Stimulated activated CD4-positive, alpha-beta T cell treated with anti-CD3 and anti-CD28 coated beads, TNF-alpha, amount 100 ng/mL, for 48 hours (primary cell): ENCODE data around the gene ENOSF1.

Source experiments
- DNase-seq, 3 donors: peaks; one replicate each; pipeline ENCODE4 v3.0.0-alpha.2; 2020; ENCODE audit warnings: low read depth in 3 of 3

ENOSF1 gene

DNA sequence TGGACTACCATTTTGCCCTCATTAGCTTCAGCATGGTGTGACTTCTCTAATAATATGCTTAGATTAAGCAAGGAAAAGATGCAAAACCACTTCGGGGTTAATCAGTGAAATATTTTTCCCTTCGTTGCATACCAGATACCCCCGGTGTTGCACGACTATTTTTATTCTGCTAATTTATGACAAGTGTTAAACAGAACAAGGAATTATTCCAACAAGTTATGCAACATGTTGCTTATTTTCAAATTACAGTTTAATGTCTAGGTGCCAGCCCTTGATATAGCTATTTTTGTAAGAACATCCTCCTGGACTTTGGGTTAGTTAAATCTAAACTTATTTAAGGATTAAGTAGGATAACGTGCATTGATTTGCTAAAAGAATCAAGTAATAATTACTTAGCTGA is 38.7 kb downstream of the ENOSF1 start:
- no peak for DNase-seq

DNA sequence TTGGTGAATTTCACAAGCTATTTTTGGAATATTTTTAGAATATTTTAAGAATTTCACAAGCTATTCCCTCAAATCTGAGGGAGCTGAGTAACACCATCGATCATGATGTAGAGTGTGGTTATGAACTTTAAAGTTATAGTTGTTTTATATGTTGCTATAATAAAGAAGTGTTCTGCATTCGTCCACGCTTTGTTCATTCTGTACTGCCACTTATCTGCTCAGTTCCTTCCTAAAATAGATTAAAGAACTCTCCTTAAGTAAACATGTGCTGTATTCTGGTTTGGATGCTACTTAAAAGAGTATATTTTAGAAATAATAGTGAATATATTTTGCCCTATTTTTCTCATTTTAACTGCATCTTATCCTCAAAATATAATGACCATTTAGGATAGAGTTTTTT is 39.1 kb downstream of the ENOSF1 start:
- no peak for DNase-seq

DNA sequence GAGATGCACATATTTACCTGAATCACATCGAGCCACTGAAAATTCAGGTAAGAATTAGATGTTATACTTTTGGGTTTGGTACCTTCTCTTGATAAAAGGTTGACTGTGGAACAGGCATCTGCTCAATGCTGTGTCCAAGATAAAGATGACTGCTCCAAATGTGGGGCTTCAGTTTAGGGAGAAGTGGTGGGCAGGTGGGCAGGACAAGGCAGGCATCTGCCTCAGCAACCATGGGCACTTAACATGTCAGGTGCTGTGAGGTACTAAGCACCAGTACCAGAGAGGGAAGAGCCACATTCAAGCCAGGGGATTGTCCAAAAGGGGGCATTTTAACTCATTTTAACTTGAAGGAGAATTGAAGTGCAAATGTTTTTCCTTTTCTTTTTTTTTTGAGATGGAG is 41.0 kb downstream of the ENOSF1 start:
- no peak for DNase-seq

DNA sequence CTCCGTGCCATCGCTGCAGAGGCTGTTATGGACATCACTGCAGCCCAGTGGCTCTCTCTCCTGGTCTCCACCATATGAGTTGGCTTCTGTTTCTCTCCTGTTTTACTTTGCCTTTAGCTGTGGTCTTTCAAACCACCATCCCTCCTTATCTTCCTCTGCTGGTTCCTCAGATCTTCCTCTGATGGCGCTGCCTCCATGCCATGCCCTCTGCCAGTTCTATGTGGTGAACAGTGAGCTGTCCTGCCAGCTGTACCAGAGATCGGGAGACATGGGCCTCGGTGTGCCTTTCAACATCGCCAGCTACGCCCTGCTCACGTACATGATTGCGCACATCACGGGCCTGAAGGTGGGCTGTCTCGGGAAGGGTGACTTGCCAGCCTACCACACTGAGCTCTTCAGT is 41.9 kb downstream of the ENOSF1 start:
- no peak for DNase-seq

- no peak for DNase-seq
These were observed 43.4 kb downstream of the ENOSF1 start for GRCh38 chr18:669077-669476.

GRCh38 chr18:668260-668659 is 44.2 kb downstream of the ENOSF1 start:
- DNase-seq, result no peak

DNA sequence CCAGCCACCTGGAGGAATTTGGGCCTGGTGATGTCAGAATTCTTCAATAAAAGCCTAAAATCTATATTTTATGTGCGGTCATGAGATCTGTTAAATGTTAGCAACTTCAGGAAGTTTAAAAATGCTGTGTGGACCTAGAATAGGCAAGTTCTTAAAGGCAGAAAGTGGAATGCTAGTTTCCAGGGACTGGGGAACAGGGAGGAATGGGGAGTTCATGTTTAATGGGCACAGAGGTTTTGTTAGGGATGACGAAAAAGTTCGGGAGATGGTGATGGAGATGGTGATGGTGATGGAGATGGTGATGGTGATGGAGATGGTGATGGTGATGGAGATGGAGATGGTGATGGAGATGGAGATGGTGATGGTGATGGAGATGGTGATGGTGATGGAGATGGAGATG is 45.8 kb downstream of the ENOSF1 start:
- DNase-seq, result no peak

- no peak for DNase-seq
These were observed 46.3 kb downstream of the ENOSF1 start for GRCh38 chr18:666177-666576.

DNA sequence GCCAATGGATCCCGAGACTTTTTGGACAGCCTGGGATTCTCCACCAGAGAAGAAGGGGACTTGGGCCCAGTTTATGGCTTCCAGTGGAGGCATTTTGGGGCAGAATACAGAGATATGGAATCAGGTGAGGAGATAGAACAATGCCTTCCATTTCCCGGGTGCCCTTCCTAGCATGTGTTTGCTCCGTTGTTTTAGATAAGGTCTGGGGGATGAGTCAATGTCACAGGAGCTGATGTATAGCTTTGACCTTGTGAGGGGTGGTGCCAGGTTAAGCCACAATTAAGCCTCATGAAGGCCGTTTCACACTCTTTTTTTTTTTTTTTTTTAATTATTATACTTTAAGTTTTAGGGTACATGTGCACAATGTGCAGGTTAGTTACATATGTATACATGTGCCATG is 50.2 kb downstream of the ENOSF1 start:
- DNase-seq, result no peak

- no peak for DNase-seq
These were observed 52.8 kb downstream of the ENOSF1 start for GRCh38 chr18:659597-659996.

DNA sequence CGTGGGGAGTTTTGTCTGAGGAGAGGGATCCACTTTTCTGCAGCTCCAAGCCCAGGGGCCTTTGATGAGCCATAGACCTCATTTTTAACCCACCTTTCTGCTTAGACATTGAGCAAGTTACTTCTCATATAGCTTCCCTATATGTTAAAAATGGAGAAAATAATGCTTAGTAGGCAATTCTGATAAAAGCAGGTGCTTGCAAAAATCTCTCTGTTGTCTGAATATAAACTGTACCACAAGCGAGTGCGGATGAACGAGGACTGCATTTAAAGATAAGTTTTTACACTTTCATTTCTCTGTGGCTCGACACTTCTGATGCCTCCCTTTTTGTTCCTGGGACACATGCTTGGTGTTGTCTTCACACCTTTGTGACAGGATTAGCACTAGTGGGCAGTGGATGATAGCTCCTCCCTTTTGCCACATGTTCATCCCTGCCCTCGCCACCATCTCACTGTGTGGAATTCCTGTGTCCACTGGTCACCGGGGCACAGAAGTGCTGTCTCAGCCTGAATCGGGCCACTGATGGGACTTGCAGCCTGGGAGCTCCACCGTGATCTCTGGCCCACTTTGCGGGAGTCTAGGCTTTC is 53.4 kb downstream of the ENOSF1 start:
- DNase-seq, result no peak

GRCh38 chr18:658001-658946 is 54.2 kb downstream of the ENOSF1 start:
- peak; percentile 46 to 68 (median 51) for DNase-seq

GRCh38 chr18:657311-658000 is 55.0 kb downstream of the ENOSF1 start, which contains the start of gene TYMS:
Gene TYMS, plus strand, starts transcription at chr18:657653. Its CDS starts 90 bp downstream, at chr18:657743.
- DNase-seq, result peak; percentile 21 to 41 (median 26)

DNA sequence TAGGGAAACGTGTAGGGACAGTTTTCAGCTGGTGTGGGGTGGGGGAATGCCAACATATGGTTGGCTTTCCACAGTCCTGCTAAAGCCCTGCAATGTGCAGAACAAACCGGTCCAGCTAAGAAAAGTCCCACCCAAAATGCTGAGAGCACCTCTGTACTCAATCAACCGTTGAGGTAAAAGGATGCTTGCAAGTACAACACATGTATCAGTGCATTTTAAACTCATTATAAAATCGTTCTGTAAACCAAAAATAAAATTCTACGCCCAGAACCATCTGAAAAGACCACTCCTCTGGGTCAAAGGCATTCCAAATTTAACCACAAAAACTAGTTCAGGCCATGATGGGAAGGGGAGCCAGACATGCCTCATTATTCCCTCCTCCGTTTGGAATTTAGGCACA is 57.0 kb downstream of the ENOSF1 start:
- no peak for DNase-seq

DNA sequence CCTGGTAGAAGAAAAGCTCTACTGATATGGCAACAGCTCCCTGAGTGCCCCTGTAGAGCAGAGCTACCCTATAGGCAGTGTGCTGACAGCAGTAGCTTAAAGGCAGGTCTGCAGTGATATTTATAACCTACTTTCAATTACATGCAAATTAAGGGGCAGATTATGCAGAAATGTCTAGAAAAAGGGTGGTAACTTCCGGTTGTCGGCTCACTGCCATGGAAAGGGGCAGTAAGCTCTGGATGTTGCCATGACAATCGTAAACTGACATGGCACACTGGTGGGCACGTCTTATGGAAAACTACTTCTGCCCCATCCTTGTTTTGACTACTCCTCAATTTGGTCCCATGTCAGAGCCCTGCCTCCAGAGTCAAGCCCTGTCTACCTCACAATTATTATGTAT is 57.8 kb downstream of the ENOSF1 start:
- no peak for DNase-seq

- no peak for DNase-seq
These were observed 58.9 kb downstream of the ENOSF1 start for GRCh38 chr18:653512-653911.

DNA sequence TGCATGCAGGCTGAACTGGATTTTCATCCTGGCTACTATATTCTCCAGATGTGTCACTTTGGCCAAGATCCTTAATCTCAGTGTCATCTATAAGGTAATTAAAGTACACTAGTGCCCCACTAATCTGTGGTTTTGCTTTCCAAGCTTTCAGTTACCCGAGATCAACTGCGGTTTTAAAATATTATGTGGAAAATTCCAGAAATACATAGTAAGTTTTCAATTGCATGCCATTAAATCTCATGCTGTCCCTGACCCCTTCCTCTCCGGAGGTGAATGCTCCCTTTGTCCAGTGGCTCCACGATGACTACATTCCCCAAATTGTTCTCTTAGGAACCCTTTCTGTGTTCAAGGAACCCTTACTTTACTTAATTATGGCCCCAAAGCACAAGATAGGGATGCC is 60.3 kb downstream of the ENOSF1 start:
- DNase-seq, result no peak

DNA sequence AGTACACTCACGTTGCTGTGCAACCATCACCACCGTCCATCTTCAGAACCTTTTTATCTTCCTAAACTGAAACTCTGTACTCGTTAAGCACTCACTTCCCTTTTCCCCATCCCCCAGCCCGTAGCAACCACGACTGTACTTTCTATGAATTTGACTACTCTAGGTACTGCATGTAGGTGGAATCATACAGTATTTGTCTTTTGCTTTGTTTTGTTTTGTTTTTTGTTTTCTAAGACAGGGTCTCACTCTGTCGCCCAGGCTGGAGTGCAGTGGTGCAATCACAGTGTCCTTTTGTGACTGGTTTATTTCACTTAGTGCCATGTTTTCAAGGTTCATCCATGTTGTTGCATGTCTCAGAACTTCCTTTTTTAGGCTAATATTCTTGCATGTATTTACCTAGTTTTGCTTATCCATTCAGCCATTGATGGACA is 62.0 kb downstream of the ENOSF1 start:
- DNase-seq, result peak in 1 of 3 donors; percentile 14

- no peak for DNase-seq
These were observed 63.1 kb downstream of the ENOSF1 start for GRCh38 chr18:649341-649740.

DNA sequence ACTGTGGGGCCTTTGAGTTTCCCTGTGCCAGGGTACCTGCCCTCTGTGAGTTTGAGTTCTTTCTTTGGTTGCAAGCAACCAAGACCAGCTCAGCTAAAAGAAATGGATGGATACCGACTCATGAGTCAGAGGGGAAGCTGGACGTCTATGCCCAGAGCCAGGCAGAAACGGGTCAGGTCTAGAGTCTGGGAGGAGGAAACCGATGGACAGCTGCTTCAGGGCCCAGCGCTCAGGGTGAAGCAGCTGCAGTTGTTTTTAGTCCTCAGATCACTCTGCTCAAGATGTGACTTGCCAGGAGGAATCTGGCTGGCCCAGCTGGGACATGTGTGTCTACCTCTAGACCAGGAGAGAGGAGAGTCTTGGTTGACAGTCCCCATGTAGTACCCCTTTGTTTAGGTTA is 65.1 kb downstream of the ENOSF1 start:
- DNase-seq, result no peak

GRCh38 chr18:644395-645004 is 67.9 kb downstream of the ENOSF1 start:
- DNase-seq, result no peak

DNA sequence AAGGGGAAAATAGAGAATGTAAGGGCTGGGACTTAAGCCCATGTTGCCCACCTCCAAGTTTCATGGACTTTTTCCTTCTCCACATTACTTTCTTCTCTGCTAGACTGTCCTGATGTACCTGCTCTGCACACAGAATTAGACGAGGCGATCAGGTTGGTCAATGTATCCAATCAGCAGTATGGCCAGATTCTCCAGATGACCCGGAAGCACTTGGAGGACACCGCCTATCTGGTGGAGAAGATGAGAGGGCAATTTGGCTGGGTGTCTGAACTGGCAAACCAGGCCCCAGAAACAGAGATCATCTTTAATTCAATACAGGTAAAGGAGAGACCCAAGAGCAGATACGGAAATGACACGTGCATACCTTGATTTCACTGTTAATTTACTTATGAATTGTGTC is 71.2 kb downstream of the ENOSF1 start:
- no peak for DNase-seq
